ENCODE measurements around the gene DCC.

DNA sequence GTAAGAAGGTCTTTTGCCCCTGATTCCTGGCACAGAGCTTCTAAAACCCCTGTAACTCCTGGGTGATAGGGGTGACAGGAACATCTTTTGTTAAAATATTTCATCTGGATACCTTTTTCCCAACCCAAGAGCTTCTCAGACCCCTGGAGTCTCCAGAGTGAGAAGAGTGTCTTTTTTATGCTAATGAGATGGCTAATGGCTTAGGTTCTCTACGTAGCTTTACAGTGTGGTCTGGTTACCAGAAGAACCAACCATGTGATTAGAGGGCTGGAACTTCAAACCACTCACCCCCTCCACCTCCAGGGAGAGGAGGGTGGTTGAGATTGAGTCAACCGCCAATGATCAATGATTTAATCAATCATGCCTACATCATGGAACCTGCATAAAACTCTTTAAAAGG is 16.2 kb upstream of the DCC start:
- TF ChIP-seq POLR2AphosphoS5 (IDR thresholded peaks at IDR 0.05; ENCODE audit: borderline replicate concordance, low read depth, low read length), result no peak
- no peak for TF ChIP-seq FOXP2 (optimal IDR thresholded peaks at IDR 0.05; ENCODE audit: control extremely low read depth, extremely low read length, insufficient read depth)
- no peak for TF ChIP-seq EZH2 (IDR thresholded peaks at IDR 0.05)

Measured in SK-N-MC (cell line).